ENCODE results near the gene CAPN2.
A peak's percentile ranks its signal among the peaks of the same experiment; 100 is the strongest.

DNA sequence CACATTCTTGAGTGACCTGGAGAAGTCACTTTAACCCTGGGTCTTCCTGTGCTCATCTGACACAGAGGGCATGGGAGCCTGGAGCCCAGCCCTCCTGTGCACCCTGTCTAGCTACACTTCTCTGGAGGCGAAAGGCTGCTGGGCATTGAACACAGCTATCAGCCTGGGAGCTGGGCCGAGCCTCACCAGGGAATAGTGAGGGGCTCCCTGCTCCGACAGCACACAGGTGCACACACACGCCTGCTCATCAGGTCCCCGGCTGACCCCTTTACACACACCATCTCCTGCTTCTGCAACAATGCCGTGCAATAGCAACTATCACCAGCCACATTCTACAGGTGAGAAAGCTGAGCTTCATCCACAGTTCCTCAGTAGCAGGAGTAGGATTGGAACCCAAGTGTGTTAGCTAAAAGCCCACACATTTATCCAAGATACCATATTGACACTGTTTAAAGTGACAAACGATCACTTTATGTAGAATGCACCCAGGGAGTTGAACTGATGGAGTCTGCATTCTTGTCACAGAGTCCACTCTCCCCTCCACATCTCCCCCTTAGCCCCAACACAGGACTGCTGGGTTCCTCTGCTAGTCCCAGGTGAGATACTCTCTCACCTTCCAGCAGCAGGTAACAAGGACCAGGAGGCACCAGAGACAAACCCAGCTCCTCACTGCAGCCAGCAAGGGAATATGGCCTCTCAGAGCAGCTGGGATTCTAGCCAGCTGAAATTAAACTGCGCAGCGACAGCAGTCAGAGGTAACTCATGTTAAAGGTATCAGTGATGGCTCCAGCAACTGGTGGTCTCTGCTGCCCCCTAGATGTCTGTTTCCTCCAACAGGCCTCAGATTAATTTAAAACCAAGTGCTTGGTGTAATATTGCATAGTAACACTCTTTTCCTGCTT is 28.5 kb upstream of the CAPN2 start:
- TF ChIP-seq, protein P1, sequence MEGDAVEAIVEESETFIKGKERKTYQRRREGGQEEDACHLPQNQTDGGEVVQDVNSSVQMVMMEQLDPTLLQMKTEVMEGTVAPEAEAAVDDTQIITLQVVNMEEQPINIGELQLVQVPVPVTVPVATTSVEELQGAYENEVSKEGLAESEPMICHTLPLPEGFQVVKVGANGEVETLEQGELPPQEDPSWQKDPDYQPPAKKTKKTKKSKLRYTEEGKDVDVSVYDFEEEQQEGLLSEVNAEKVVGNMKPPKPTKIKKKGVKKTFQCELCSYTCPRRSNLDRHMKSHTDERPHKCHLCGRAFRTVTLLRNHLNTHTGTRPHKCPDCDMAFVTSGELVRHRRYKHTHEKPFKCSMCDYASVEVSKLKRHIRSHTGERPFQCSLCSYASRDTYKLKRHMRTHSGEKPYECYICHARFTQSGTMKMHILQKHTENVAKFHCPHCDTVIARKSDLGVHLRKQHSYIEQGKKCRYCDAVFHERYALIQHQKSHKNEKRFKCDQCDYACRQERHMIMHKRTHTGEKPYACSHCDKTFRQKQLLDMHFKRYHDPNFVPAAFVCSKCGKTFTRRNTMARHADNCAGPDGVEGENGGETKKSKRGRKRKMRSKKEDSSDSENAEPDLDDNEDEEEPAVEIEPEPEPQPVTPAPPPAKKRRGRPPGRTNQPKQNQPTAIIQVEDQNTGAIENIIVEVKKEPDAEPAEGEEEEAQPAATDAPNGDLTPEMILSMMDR (IDR thresholded peaks at IDR 0.05) = peak in 5 of 6 experiments; percentile 31 to 87 (median 67)
- no peak for TF ChIP-seq POLR2A (IDR thresholded peaks at IDR 0.05)
